A549 (cell line): ENCODE measurements around the gene AQP12B. TPM values are rescaled to one million over a fixed set of nuclear protein-coding genes. Genes with fewer than 3 reads are reported as not detected.

Experiments used
- ATAC-seq, 2 experiments: fragments of 200-7000 bp in 1 of 2; fragments of >200 bp in 1 of 2; cut with Nextera tagmentation in 1 of 2; cut with Tn5 transposase in 1 of 2; 3 replicates each; pipeline versions ENCODE4 v1.8.0 to v1.9.1; 2018 to 2020; ENCODE audit warnings: mild to moderate bottlenecking in 1 of 2, moderate library complexity in 1 of 2
- CTCF ChIA-PET: fragments of 300-600 bp; sonication (Branson Sonifier 250); formaldehyde crosslinking; extraction: SDS; loops from one replicate; lab custom pipeline; 2021; ENCODE audit warnings: antibody characterized with exemption, inconsistent platforms; lab: Yijun Ruan, JAX
- POLR2A ChIA-PET: fragments of 350-600 bp; formaldehyde crosslinking; extraction: SDS; loops from one replicate; lab custom pipeline; 2021; ENCODE audit warnings: antibody characterized with exemption, inconsistent platforms; lab: Yijun Ruan, JAX
- DNase-seq, 2 experiments: peaks; one replicate each; pipeline versions ENCODE4 v3.0.0 to v3.0.0-alpha.2; 2011 to 2016; ENCODE audit warnings: low read depth in 1 of 2, low spot score in 1 of 2
- FAIRE-seq: peaks from 2 replicates; lab custom pipeline; 2011; peaks lifted over from hg19 to GRCh38; lab: Jason Lieb, UNC
- H3K27ac ChIP-seq, 2 experiments: fragments of >200 bp; sonication (Bioruptor Twin); formaldehyde crosslinking; 3 replicates each; pipeline ENCODE4 v1.5.1; 2016 to 2017
- H3K4me1 ChIP-seq: fragments of >200 bp; sonication (Bioruptor Twin); formaldehyde crosslinking; 3 replicates; pipeline ENCODE4 v1.6.1; 2016
- H3K4me2 ChIP-seq: fragments of >200 bp; sonication (Bioruptor Twin); formaldehyde crosslinking; 3 replicates; pipeline ENCODE4 v1.6.1; 2016
- H3K4me3 ChIP-seq: fragments of >200 bp; sonication (Bioruptor Twin); formaldehyde crosslinking; 3 replicates; pipeline ENCODE4 v1.5.1; 2016
- H3K9me3 ChIP-seq: fragments of >200 bp; sonication (Bioruptor Twin); formaldehyde crosslinking; 3 replicates; pipeline ENCODE4 v1.6.1; 2016
- CBX8 ChIP-seq: fragments of 200-600 bp; sonication (generic); IDR thresholded peaks from 2 replicates; pipeline ENCODE4 v1.6.1; 2016
- CEBPB ChIP-seq, 2 experiments: fragments of >200 bp in 1 of 2; sonication (Bioruptor Twin) in 1 of 2; formaldehyde crosslinking in 1 of 2; IDR thresholded peaks; 2 replicates each; pipeline ENCODE4 v1.6.1; 2012 to 2016
- CHD4 ChIP-seq: fragments of 200-600 bp; sonication (generic); IDR thresholded peaks from 2 replicates; pipeline ENCODE4 v1.6.1; 2016; ENCODE audit warnings: antibody characterized with exemption, mild to moderate bottlenecking, borderline replicate concordance
- EHF ChIP-seq: fragments of 250-450 bp; sonication (Bioruptor Pico); IDR thresholded peaks from 2 replicates; pipeline ENCODE4 v1.5.0; 2020; ENCODE audit warnings: mild to moderate bottlenecking
- EP300 ChIP-seq, 2 experiments: fragments of >200 bp; sonication (Bioruptor Twin); formaldehyde crosslinking; IDR thresholded peaks; 2 replicates in 1 of 2; 3 replicates in 1 of 2; pipeline ENCODE4 v1.6.1; 2016 to 2017
- FOSB ChIP-seq: fragments of 250-450 bp; sonication (Bioruptor Pico); IDR thresholded peaks from 2 replicates; pipeline ENCODE4 v1.5.0; 2020; ENCODE audit warnings: mild to moderate bottlenecking, moderate library complexity
- FOSL2 ChIP-seq, 2 experiments: fragments of 450-650 bp in 1 of 2; fragments of >200 bp in 1 of 2; sonication (Bioruptor Twin) in 1 of 2; formaldehyde crosslinking; IDR thresholded peaks; 2 replicates each; pipeline versions ENCODE4 v1.5.0 to v1.6.1; 2016 to 2020; ENCODE audit warnings: mild to moderate bottlenecking in 1 of 2, moderate library complexity in 1 of 2
- FOXS1 ChIP-seq: fragments of 250-450 bp; sonication (Bioruptor Pico); IDR thresholded peaks from 2 replicates; pipeline ENCODE4 v1.5.0; 2020; ENCODE audit warnings: mild to moderate bottlenecking, moderate library complexity
- HEYL ChIP-seq: fragments of 250-450 bp; sonication (Bioruptor Pico); IDR thresholded peaks from 2 replicates; pipeline ENCODE4 v1.8.0; 2021; ENCODE audit warnings: mild to moderate bottlenecking, moderate library complexity
- HOXB13 ChIP-seq: fragments of 250-450 bp; sonication (Bioruptor Pico); IDR thresholded peaks from 2 replicates; pipeline ENCODE4 v1.5.0; 2020; ENCODE audit warnings: low read depth, mild to moderate bottlenecking, moderate library complexity
- HOXB5 ChIP-seq: fragments of 250-450 bp; sonication (Bioruptor Pico); IDR thresholded peaks from 2 replicates; pipeline ENCODE4 v1.5.0; 2020; ENCODE audit warnings: mild to moderate bottlenecking, moderate library complexity
- JUN ChIP-seq, 2 experiments: fragments of >200 bp; sonication (Bioruptor Twin); formaldehyde crosslinking; IDR thresholded peaks; 2 replicates in 1 of 2; 3 replicates in 1 of 2; pipeline ENCODE4 v1.6.1; 2016 to 2017
- JUNB ChIP-seq: fragments of >200 bp; sonication (Bioruptor Twin); formaldehyde crosslinking; IDR thresholded peaks from 2 replicates; pipeline ENCODE4 v1.6.1; 2016
- KDM1A ChIP-seq: fragments of 200-600 bp; sonication (generic); IDR thresholded peaks from 2 replicates; pipeline ENCODE4 v1.6.1; 2016; ENCODE audit warnings: low read depth, mild to moderate bottlenecking
- MAFK ChIP-seq: fragments of 450-650 bp; IDR thresholded peaks from 2 replicates; pipeline ENCODE4 v1.6.1; 2014; ENCODE audit not compliant: partially characterized antibody
- NFE2L2 ChIP-seq: fragments of 150-350 bp; conservative IDR thresholded peaks from 2 replicates; pipeline ENCODE4 v1.6.1; 2014; ENCODE audit warnings: low read length
- PHF8 ChIP-seq: fragments of 200-600 bp; sonication (generic); IDR thresholded peaks from 2 replicates; pipeline ENCODE4 v1.6.1; 2016; ENCODE audit warnings: low read depth, mild to moderate bottlenecking, antibody characterized with exemption, moderate library complexity, borderline replicate concordance
- RAD21 ChIP-seq, 2 experiments: fragments of >200 bp in 1 of 2; sonication (Bioruptor Twin) in 1 of 2; formaldehyde crosslinking in 1 of 2; IDR thresholded peaks in 1 of 2; conservative IDR thresholded peaks in 1 of 2; 2 replicates in 1 of 2; 3 replicates in 1 of 2; pipeline ENCODE4 v1.6.1; 2012 to 2018; ENCODE audit warnings: inconsistent platforms in 1 of 2
- RCOR1 ChIP-seq: fragments of 150-350 bp; IDR thresholded peaks from 2 replicates; pipeline ENCODE4 v1.6.1; 2014; ENCODE audit warnings: antibody characterized with exemption, low read length, low read depth
- SREBF2 ChIP-seq: fragments of 450-650 bp; IDR thresholded peaks from 2 replicates; pipeline ENCODE4 v1.6.1; 2014; ENCODE audit warnings: mild to moderate bottlenecking, moderate library complexity
- ZFP36 ChIP-seq: fragments of 450-650 bp; IDR thresholded peaks from 2 replicates; pipeline ENCODE4 v1.6.1; 2014; ENCODE audit warnings: borderline replicate concordance; ENCODE audit not compliant: partially characterized antibody
- ZNF302 ChIP-seq: fragments of 250-450 bp; sonication (Bioruptor Pico); IDR thresholded peaks from 2 replicates; pipeline ENCODE4 v1.9.0; 2021; ENCODE audit warnings: inconsistent platforms, mild to moderate bottlenecking, moderate library complexity
- ZSCAN20 ChIP-seq: fragments of 250-450 bp; sonication (Bioruptor Pico); IDR thresholded peaks from 2 replicates; pipeline ENCODE4 v1.8.0; 2022; ENCODE audit warnings: mild to moderate bottlenecking, moderate library complexity
- WGBS: methylation state at CpG from one replicate; pipeline ENCODE4 v1.1.6; 2017; ENCODE audit errors: missing lambda C conversion rate; 5-methylcytosine and 5-hydroxymethylcytosine counted together
- polyA plus RNA-seq, 4 experiments: library from polyadenylated mRNA; depleted of rRNA in 3 of 4; stranded (reverse); fragments of >200 nt; fragmentation: RNase III in 1 of 4; extraction: RNeasy Plus Mini Kit Qiagen cat#74134 plus additional on column Dnase treatment in 1 of 4; gene quantifications; 2 replicates in 3 of 4; 3 replicates in 1 of 4; pipeline ENCODE4 v1.2.3, GENCODE V29; 2011 to 2017
- TF ChIP-seq, protein P1 (sequence below): fragments of 150-350 bp; IDR thresholded peaks from 2 replicates; pipeline ENCODE4 v1.6.1; 2014; ENCODE audit warnings: low read depth, mild to moderate bottlenecking, low read length
- TF ChIP-seq, protein P2 (sequence below): fragments of >200 bp; sonication (Bioruptor Twin); formaldehyde crosslinking; IDR thresholded peaks from 2 replicates; pipeline ENCODE4 v1.6.1; 2016
- TF ChIP-seq, protein P3 (sequence below): IDR thresholded peaks from 2 replicates; pipeline ENCODE4 v1.6.1; 2012
- TF ChIP-seq, protein P4 (sequence below): fragments of 200-600 bp; sonication (generic); IDR thresholded peaks from 2 replicates; pipeline ENCODE4 v1.6.1; 2016; ENCODE audit warnings: antibody characterized with exemption, mild to moderate bottlenecking, moderate library complexity
- TF ChIP-seq, protein P5 (sequence below): IDR thresholded peaks from 2 replicates; pipeline ENCODE4 v1.6.1; 2012
- TF ChIP-seq, protein P6 (sequence below): fragments of 250-450 bp; sonication (Bioruptor Pico); IDR thresholded peaks from 2 replicates; pipeline ENCODE4 v1.5.0; 2021; ENCODE audit warnings: mild to moderate bottlenecking, moderate library complexity, borderline replicate concordance

Gene AQP12B
- polyA plus RNA-seq, 2 of the 4 experiments (the other 2 are of a cell fraction) = not detected

DNA sequence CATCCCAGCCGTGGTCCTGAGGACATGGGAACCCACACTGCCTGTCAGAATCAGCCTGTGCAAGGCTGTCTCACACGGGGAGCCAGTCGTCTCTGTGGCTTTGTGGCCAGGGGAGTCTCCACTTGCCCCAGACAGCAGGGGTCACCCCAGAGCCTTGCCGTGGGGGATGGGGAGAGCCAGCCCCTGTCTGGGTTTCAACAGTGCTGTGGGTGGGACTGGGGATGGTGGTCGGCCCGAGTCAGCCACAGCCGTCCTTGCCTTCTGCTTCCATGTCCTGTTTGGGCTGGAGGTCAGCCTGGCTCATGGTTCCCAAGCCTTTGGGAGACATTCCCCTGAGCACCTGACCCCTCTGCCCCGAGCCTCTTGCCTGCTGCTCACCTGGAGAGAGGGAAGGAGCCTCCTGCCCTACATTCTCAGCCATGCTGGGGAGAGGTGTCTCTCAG lies 37.8 kb downstream of the AQP12B start:
- Histone ChIP-seq H3K27ac (no peak overlapping the region), H3K4me1 (no peaks in the 10 kb centered on the region), H3K4me2 (no peak overlapping the region), H3K9me3 (no peaks in the 10 kb centered on the region), H3K4me3 (no peak overlapping the region)
- ATAC-seq = no peak
- 18% methylated on average over 4 of the region's 8 CpGs for WGBS
- CTCF ChIA-PET = interaction anchor here (0.6 kb wide), 1 partner anchor 317 kb away, joined by 3 read pairs; no protein-coding TSS in a partner anchor
- POLR2A ChIA-PET = no interaction called here
- no peak for FAIRE-seq
- TF ChIP-seq MAFK (no peak), FOSL2 (IDR thresholded peaks at IDR 0.05) (no peak), FOSL2 (CRISPR knock-in tag; IDR thresholded peaks at IDR 0.05) (no peak), EHF (CRISPR knock-in tag) (no peak), KDM1A (no peak), RCOR1 (no peak), CHD4 (no peak), SREBF2 (no peak), EP300 (IDR thresholded peaks at IDR 0.05) (no peak), HEYL (CRISPR knock-in tag) (no peak), CBX8 (no peak), RAD21 (conservative IDR thresholded peaks at IDR 0.05 in 1 of 2, IDR thresholded peaks at IDR 0.05 in 1 of 2) (no peak), FOSB (CRISPR knock-in tag) (no peak)
- TF ChIP-seq, protein P1, sequence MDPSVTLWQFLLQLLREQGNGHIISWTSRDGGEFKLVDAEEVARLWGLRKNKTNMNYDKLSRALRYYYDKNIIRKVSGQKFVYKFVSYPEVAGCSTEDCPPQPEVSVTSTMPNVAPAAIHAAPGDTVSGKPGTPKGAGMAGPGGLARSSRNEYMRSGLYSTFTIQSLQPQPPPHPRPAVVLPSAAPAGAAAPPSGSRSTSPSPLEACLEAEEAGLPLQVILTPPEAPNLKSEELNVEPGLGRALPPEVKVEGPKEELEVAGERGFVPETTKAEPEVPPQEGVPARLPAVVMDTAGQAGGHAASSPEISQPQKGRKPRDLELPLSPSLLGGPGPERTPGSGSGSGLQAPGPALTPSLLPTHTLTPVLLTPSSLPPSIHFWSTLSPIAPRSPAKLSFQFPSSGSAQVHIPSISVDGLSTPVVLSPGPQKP = no peak
- TF ChIP-seq, protein P2, sequence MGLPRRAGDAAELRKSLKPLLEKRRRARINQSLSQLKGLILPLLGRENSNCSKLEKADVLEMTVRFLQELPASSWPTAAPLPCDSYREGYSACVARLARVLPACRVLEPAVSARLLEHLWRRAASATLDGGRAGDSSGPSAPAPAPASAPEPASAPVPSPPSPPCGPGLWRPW = no peak
- DNase-seq = no peak

DNA sequence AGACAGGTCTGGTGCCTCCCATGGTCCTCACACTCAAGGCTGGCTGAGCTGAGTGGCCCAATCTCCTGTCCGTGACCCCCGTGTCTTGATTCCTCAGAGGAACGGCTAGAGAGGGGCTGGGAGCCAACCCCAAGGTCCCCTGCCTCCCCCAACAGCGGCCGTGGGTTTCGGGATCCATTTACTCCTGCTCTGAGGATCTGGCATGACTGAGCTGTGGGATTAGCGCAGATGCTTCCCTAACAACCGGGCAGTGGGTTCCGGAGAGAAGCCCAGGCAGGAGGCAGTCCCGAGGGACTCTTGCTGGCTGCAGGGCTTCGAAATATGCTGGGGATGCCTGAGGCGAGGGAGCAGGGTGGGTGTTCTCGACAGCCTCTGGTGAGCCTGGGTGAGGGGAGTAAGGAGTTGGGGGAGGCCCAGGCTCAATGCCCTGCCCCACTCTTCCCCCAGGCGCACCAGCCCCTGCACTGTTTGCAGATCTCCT lies 38.5 kb downstream of the AQP12B start:
- 37% methylated on average over 7 of the region's 14 CpGs for WGBS
- Histone ChIP-seq H3K4me1 (no peaks in the 10 kb centered on the region), H3K4me3 (no peak overlapping the region), H3K27ac (no peak overlapping the region), H3K9me3 (no peaks in the 10 kb centered on the region), H3K4me2 (no peak overlapping the region)
- ATAC-seq (no peak), DNase-seq (no peak), FAIRE-seq (no peak)
- no peak for TF ChIP-seq HOXB13 (CRISPR knock-in tag)
- TF ChIP-seq FOXS1 (CRISPR knock-in tag) = no peak
- TF ChIP-seq RAD21 (conservative IDR thresholded peaks at IDR 0.05 in 1 of 2, IDR thresholded peaks at IDR 0.05 in 1 of 2) = no peak
- no peak for TF ChIP-seq ZFP36
- TF ChIP-seq JUNB = no peak
- TF ChIP-seq, protein P3, sequence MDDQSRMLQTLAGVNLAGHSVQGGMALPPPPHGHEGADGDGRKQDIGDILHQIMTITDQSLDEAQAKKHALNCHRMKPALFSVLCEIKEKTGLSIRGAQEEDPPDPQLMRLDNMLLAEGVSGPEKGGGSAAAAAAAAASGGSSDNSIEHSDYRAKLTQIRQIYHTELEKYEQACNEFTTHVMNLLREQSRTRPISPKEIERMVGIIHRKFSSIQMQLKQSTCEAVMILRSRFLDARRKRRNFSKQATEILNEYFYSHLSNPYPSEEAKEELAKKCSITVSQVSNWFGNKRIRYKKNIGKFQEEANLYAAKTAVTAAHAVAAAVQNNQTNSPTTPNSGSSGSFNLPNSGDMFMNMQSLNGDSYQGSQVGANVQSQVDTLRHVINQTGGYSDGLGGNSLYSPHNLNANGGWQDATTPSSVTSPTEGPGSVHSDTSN = no peak
- no peak for TF ChIP-seq JUN (IDR thresholded peaks at IDR 0.05)
- TF ChIP-seq, protein P4, sequence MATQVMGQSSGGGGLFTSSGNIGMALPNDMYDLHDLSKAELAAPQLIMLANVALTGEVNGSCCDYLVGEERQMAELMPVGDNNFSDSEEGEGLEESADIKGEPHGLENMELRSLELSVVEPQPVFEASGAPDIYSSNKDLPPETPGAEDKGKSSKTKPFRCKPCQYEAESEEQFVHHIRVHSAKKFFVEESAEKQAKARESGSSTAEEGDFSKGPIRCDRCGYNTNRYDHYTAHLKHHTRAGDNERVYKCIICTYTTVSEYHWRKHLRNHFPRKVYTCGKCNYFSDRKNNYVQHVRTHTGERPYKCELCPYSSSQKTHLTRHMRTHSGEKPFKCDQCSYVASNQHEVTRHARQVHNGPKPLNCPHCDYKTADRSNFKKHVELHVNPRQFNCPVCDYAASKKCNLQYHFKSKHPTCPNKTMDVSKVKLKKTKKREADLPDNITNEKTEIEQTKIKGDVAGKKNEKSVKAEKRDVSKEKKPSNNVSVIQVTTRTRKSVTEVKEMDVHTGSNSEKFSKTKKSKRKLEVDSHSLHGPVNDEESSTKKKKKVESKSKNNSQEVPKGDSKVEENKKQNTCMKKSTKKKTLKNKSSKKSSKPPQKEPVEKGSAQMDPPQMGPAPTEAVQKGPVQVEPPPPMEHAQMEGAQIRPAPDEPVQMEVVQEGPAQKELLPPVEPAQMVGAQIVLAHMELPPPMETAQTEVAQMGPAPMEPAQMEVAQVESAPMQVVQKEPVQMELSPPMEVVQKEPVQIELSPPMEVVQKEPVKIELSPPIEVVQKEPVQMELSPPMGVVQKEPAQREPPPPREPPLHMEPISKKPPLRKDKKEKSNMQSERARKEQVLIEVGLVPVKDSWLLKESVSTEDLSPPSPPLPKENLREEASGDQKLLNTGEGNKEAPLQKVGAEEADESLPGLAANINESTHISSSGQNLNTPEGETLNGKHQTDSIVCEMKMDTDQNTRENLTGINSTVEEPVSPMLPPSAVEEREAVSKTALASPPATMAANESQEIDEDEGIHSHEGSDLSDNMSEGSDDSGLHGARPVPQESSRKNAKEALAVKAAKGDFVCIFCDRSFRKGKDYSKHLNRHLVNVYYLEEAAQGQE = no peak
- no peak for TF ChIP-seq NFE2L2
- no peak for TF ChIP-seq PHF8
- TF ChIP-seq, protein P5, sequence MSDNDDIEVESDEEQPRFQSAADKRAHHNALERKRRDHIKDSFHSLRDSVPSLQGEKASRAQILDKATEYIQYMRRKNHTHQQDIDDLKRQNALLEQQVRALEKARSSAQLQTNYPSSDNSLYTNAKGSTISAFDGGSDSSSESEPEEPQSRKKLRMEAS = no peak
- no peak for TF ChIP-seq HOXB5
- TF ChIP-seq, protein P6, sequence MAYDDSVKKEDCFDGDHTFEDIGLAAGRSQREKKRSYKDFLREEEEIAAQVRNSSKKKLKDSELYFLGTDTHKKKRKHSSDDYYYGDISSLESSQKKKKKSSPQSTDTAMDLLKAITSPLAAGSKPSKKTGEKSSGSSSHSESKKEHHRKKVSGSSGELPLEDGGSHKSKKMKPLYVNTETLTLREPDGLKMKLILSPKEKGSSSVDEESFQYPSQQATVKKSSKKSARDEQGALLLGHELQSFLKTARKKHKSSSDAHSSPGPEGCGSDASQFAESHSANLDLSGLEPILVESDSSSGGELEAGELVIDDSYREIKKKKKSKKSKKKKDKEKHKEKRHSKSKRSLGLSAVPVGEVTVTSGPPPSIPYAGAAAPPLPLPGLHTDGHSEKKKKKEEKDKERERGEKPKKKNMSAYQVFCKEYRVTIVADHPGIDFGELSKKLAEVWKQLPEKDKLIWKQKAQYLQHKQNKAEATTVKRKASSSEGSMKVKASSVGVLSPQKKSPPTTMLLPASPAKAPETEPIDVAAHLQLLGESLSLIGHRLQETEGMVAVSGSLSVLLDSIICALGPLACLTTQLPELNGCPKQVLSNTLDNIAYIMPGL (CRISPR knock-in tag) = no peak
- TF ChIP-seq ZSCAN20 = no peak
- TF ChIP-seq FOSL2 (IDR thresholded peaks at IDR 0.05) = no peak
- TF ChIP-seq FOSL2 (CRISPR knock-in tag; IDR thresholded peaks at IDR 0.05) = no peak
- TF ChIP-seq CEBPB (IDR thresholded peaks at IDR 0.05) = no peak
- TF ChIP-seq ZNF302 (CRISPR knock-in tag) = no peak
- CTCF ChIA-PET = interaction anchor here (1.2 kb wide), 1 partner anchor 9 kb away, joined by 3 read pairs; no protein-coding TSS in a partner anchor
- POLR2A ChIA-PET = no interaction called here
